Duodenal mucosa (tissue), 2 donors: Measurements from ENCODE around the gene RAB23.
"Not testable (repeated sequence)": the region's sequence is repeated elsewhere in the genome, so short reads cannot be mapped to it uniquely, and the experiment has no call there.

Experiments used
- H3K27ac ChIP-seq: one replicate; pipeline ENCODE4 v1.7.0; 2013; ENCODE audit warnings: low read depth, low read length
- H3K27me3 ChIP-seq, 2 donors: one replicate each; pipeline ENCODE4 v1.7.0; 2013; ENCODE audit warnings: low read length in 2 of 2, control low read depth in 1 of 2; ENCODE audit not compliant: insufficient read depth in 2 of 2, control insufficient read depth in 1 of 2
- H3K36me3 ChIP-seq, 2 donors: one replicate each; pipeline ENCODE4 v1.7.0; 2013; ENCODE audit warnings: low read length in 2 of 2, control low read depth in 1 of 2; ENCODE audit not compliant: insufficient read depth in 2 of 2, control insufficient read depth in 1 of 2
- H3K4me1 ChIP-seq, 2 donors: one replicate each; pipeline ENCODE4 v1.7.0; 2013; ENCODE audit warnings: low read length in 2 of 2, control low read depth in 1 of 2; ENCODE audit not compliant: insufficient read depth in 2 of 2, control insufficient read depth in 1 of 2
- H3K4me3 ChIP-seq, 2 donors: one replicate each; pipeline ENCODE4 v1.7.0; 2013; ENCODE audit warnings: low read length in 2 of 2, low read depth in 1 of 2
- H3K9ac ChIP-seq, 2 donors: one replicate each; pipeline ENCODE4 v1.7.0; 2013; ENCODE audit warnings: low read length in 2 of 2, low read depth in 1 of 2
- H3K9me3 ChIP-seq, 2 donors: one replicate each; pipeline ENCODE4 v1.7.0; 2013; ENCODE audit warnings: low read length in 2 of 2, control low read depth in 1 of 2; ENCODE audit not compliant: control insufficient read depth in 1 of 2

Gene RAB23

DNA sequence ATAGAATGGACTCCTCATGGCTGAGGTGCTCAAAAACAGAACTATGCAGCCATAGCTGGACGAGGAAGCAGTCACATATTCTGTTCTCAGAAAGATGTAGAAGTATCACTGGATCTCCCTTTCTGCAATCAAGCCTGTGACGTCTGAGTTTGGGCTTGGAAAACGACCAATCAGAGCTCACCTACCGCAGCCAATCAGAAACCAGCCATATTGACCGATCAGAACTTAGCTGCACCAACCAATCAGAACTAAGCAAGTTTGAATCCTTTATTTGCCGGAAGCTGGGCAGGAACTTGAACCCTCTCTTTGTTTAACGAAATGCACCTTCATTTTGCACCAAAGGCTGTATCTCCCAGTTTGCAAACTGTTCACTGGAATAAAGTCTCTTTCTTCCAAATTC lies 21.8 kb upstream of the RAB23 start:
- H3K9ac ChIP-seq = no peak overlapping the region
- H3K27ac ChIP-seq = no peak overlapping the region
- H3K4me1 ChIP-seq = no peaks in the 10 kb centered on the region
- no peaks in the 10 kb centered on the region for H3K36me3 ChIP-seq
- H3K4me3 ChIP-seq = no peak overlapping the region
- H3K9me3 ChIP-seq = no peaks in the 10 kb centered on the region
- no peaks in the 10 kb centered on the region for H3K27me3 ChIP-seq

GRCh38 chr6:57243526-57243925 lies 21.4 kb upstream of the RAB23 start:
- H3K4me3 ChIP-seq, H3K9ac ChIP-seq, H3K4me1 ChIP-seq, H3K27me3 ChIP-seq, H3K9me3 ChIP-seq, H3K27ac ChIP-seq, H3K36me3 ChIP-seq: not testable (repeated sequence)

- Histone ChIP-seq H3K9me3 (no peaks in the 10 kb centered on the region), H3K27ac (no peak overlapping the region), H3K27me3 (no peaks in the 10 kb centered on the region), H3K4me1 (no peaks in the 10 kb centered on the region), H3K4me3 (no peak overlapping the region), H3K9ac (no peak overlapping the region), H3K36me3 (no peaks in the 10 kb centered on the region)
Observed at GRCh38 chr6:57242505-57242904, 20.4 kb upstream of the RAB23 start.

DNA sequence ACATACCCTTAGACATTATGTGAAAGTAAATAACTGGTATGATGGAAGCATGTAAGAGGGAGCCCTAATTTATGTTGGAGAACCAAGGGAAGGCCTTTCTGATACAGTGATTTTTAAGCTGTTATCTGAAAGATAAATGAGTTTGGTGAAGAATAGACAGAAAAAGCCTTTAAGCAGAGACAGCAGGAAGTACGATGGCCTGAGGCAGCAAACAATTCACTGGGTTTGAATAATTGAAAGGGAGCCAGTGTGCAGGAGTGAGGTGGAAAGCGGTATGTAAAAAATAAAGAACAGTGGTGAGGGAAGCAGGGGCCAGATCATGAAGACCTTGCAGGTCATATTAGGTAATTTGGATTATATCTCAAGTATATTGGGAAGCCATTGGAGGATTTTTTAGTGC lies 4.1 kb upstream of the RAB23 start:
- H3K9me3 ChIP-seq = no peaks in the 10 kb centered on the region
- H3K27ac ChIP-seq = no peak overlapping the region

GRCh38 chr6:57224769-57225515 lies 2.8 kb upstream of the RAB23 start:
- H3K4me1 ChIP-seq = peaks cover 4 to 5% of the 10 kb centered on the region in 2 donors
- H3K9ac ChIP-seq = no peak overlapping the region
- H3K36me3 ChIP-seq = no peaks in the 10 kb centered on the region
- H3K4me3 ChIP-seq = no peak overlapping the region
- no peaks in the 10 kb centered on the region for H3K9me3 ChIP-seq
- no peak overlapping the region for H3K27ac ChIP-seq
- no peaks in the 10 kb centered on the region for H3K27me3 ChIP-seq

More for the DNA sequence above, 4.1 kb upstream of the RAB23 start:
- no peaks in the 10 kb centered on the region for H3K36me3 ChIP-seq
- H3K27me3 ChIP-seq = no peaks in the 10 kb centered on the region
- H3K4me1 ChIP-seq = peaks cover 3 to 5% of the 10 kb centered on the region in 2 donors
- H3K4me3 ChIP-seq = no peak overlapping the region
- H3K9ac ChIP-seq = no peak overlapping the region

DNA sequence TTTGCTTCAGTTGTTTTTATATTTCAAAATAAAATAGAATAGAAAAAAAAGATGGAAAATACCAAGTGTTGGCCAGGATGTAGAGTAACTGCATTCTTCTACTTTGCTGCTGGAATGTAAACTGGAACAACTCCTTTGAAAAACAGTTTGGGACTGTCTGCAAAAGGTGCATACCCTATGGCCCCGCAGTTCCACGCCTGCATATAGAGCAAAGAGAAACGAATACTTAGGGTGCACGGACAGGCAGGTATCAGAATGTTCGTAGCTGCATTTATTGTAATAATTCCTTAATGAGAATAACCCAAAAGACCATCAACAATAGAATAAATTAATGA lies 603 bp upstream of the RAB23 start:
- Histone ChIP-seq H3K27me3 (no peaks in the 10 kb centered on the region), H3K9ac (peak overlapping the region; percentile 72 to 86), H3K36me3 (no peaks in the 10 kb centered on the region), H3K4me1 (peaks cover 4 to 5% of the 10 kb centered on the region in 2 donors), H3K4me3 (peak overlapping the region; percentile 86 to 95), H3K27ac (no peak overlapping the region), H3K9me3 (no peaks in the 10 kb centered on the region)

DNA sequence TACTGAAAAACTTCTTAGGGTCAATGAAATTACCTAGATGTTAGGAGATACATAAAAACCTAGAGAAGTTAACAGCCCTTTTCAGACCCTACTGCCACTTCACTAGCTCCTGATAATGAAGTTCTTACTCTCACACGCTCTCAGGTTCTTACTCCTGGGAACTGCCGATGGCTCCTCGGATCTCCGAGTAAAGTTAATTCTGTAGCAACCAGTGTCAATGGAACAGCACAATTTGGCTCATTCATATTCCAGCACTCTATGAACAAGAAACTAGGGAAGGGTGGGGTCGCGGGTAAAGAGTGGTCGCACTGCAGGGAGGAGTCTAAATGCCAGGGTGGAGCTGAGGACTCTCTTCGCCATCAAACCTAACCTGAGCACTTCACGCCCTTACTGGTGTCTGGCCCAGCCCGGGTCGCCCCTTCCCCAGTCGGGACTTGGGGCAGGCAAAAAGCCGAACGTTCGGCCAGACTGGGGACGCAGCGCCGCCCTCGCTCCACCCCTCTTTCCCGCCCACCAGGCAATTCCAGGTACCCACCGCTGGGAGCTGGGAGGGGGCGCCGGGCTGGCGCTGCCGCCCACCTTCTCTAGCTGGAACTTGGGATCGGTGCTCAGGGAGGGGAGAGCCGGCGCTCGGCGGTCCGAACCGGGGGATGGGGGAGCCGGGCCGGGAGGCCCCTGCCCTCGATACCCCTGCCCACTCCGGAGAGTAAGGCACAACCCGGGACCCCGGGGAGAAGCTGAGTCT lies 744 bp downstream of the RAB23 start:
- H3K9me3 ChIP-seq = no peaks in the 10 kb centered on the region
- H3K27me3 ChIP-seq = no peaks in the 10 kb centered on the region
- no peaks in the 10 kb centered on the region for H3K36me3 ChIP-seq
- peak overlapping the region; percentile 62 for H3K27ac ChIP-seq
- peaks cover 4 to 5% of the 10 kb centered on the region in 2 donors for H3K4me1 ChIP-seq
- H3K9ac ChIP-seq = peak overlapping the region; percentile 72 to 86
- peak overlapping the region; percentile 86 to 95 for H3K4me3 ChIP-seq

DNA sequence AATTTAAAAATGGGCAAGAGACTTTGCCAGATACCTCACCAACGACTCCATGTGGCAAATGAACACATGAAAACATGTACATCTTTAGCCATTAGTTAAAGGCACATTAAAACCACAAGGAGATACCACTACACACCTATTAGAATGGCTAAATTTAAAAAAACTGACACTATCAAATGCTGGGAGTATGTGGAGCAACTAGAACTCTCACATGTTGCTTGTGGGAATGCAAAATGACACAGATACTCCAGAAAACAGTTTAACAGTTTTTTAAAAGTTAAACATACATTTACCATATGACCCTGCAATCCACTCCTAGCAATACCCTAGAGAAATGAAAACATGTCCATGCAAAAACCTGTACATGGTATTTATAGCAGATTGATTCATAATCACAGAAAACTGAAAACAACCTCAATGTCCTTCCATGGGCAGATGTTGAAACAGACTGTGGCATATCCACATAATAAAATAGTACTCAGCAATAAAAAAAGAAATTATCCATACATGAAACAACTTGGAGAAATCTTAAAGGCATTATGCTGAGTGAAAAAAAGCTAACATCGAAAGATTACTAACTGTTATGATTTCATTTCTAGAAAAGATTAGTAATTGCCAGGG lies 1.9 kb downstream of the RAB23 start:
- Histone ChIP-seq H3K27ac (no peak overlapping the region), H3K4me3 (no peak overlapping the region), H3K27me3 (no peaks in the 10 kb centered on the region), H3K9ac (no peak overlapping the region), H3K4me1 (peaks cover 4 to 5% of the 10 kb centered on the region in 2 donors), H3K9me3 (no peaks in the 10 kb centered on the region), H3K36me3 (no peaks in the 10 kb centered on the region)

GRCh38 chr6:57217270-57217669 lies 4.8 kb downstream of the RAB23 start:
- Histone ChIP-seq H3K27me3 (no peaks in the 10 kb centered on the region), H3K9me3 (no peaks in the 10 kb centered on the region), H3K9ac (no peak overlapping the region), H3K36me3 (no peaks in the 10 kb centered on the region), H3K27ac (no peak overlapping the region), H3K4me3 (no peak overlapping the region), H3K4me1 (peaks cover 0 to 4% of the 10 kb centered on the region in 2 donors)
